ENCODE measurements around the gene SERPINE1. TPM values are rescaled to one million over a fixed set of nuclear protein-coding genes. Genes with fewer than 3 reads are reported as not detected.

Gene SERPINE1
- total RNA-seq, 1 donor from 2014 or later, result 229 TPM

- H3K36me3 ChIP-seq (ENCODE audit: control insufficient read depth, insufficient read depth, low read length), result no peaks in the 10 kb centered on the region
- DNase-seq (ENCODE audit: low read depth), result no peak
- no peak overlapping the region for H3K4me3 ChIP-seq (ENCODE audit: low read depth, low read length)
- peaks cover 80% of the 10 kb centered on the region for H3K27me3 ChIP-seq (ENCODE audit: control insufficient read depth, insufficient read depth, low read length)
- TF ChIP-seq CTCF (IDR thresholded peaks at IDR 0.05; ENCODE audit: insufficient read depth, low read length, poor library complexity, severe bottlenecking), result no peak
Observed at GRCh38 chr7:101172854-101173751, 46.2 kb downstream of the SERPINE1 start.

GRCh38 chr7:101173752-101174244, 46.9 kb downstream of the SERPINE1 start:
- DNase-seq (ENCODE audit: low read depth), result no peak
- Histone ChIP-seq H3K27me3 (ENCODE audit: control insufficient read depth, insufficient read depth, low read length) (peaks cover 84% of the 10 kb centered on the region), H3K4me3 (ENCODE audit: low read depth, low read length) (no peak overlapping the region), H3K36me3 (ENCODE audit: control insufficient read depth, insufficient read depth, low read length) (no peaks in the 10 kb centered on the region)
- no peak for TF ChIP-seq CTCF (IDR thresholded peaks at IDR 0.05; ENCODE audit: insufficient read depth, low read length, poor library complexity, severe bottlenecking)

GRCh38 chr7:101174322-101174854, 47.5 kb downstream of the SERPINE1 start:
- peaks cover 86% of the 10 kb centered on the region for H3K27me3 ChIP-seq (ENCODE audit: control insufficient read depth, insufficient read depth, low read length)
- DNase-seq (ENCODE audit: low read depth), result no peak
- no peak for TF ChIP-seq CTCF (IDR thresholded peaks at IDR 0.05; ENCODE audit: insufficient read depth, low read length, poor library complexity, severe bottlenecking)
- no peaks in the 10 kb centered on the region for H3K36me3 ChIP-seq (ENCODE audit: control insufficient read depth, insufficient read depth, low read length)
- no peak overlapping the region for H3K4me3 ChIP-seq (ENCODE audit: low read depth, low read length)

- no peak for TF ChIP-seq CTCF (IDR thresholded peaks at IDR 0.05; ENCODE audit: insufficient read depth, low read length, poor library complexity, severe bottlenecking)
- no peak for DNase-seq (ENCODE audit: low read depth)
- no peak overlapping the region for H3K4me3 ChIP-seq (ENCODE audit: low read depth, low read length)
- peaks cover 86% of the 10 kb centered on the region for H3K27me3 ChIP-seq (ENCODE audit: control insufficient read depth, insufficient read depth, low read length)
- H3K36me3 ChIP-seq (ENCODE audit: control insufficient read depth, insufficient read depth, low read length), result no peaks in the 10 kb centered on the region
Observed at GRCh38 chr7:101175664-101176063, 48.8 kb downstream of the SERPINE1 start.

GRCh38 chr7:101177644-101178043, 50.7 kb downstream of the SERPINE1 start:
- DNase-seq (ENCODE audit: low read depth), result no peak
- TF ChIP-seq CTCF (IDR thresholded peaks at IDR 0.05; ENCODE audit: insufficient read depth, low read length, poor library complexity, severe bottlenecking), result no peak
- Histone ChIP-seq H3K4me3 (ENCODE audit: low read depth, low read length) (no peak overlapping the region), H3K27me3 (ENCODE audit: control insufficient read depth, insufficient read depth, low read length) (peaks cover 70% of the 10 kb centered on the region), H3K36me3 (ENCODE audit: control insufficient read depth, insufficient read depth, low read length) (no peaks in the 10 kb centered on the region)

Measured in kidney epithelial cell (primary cell).